Liver (tissue), 9 donors: Measurements from ENCODE around the gene CDKN1A. TPM values are rescaled to one million over a fixed set of nuclear protein-coding genes. Genes with fewer than 3 reads are reported as not detected.

Experiments used
- DNase-seq: peaks from one replicate; pipeline ENCODE4 v3.0.0-alpha.2; 2017; ENCODE audit warnings: low spot score
- H3K27ac ChIP-seq, 2 donors: one replicate each; pipeline ENCODE4 v1.7.0; 2013; ENCODE audit warnings: inconsistent platforms in 2 of 2, low read length in 2 of 2, control low read depth in 1 of 2, low read depth in 1 of 2, mild to moderate bottlenecking in 1 of 2
- H3K27me3 ChIP-seq, 4 donors: one replicate each; pipeline versions ENCODE4 v1.6.1 to v1.7.0; 2013; ENCODE audit warnings: low read length in 3 of 4, inconsistent platforms in 1 of 4, mild to moderate bottlenecking in 1 of 4, moderate library complexity in 1 of 4; ENCODE audit not compliant: control insufficient read depth in 4 of 4, insufficient read depth in 4 of 4
- H3K36me3 ChIP-seq, 4 donors: one replicate each; pipeline versions ENCODE4 v1.6.1 to v1.7.0; 2013; ENCODE audit warnings: low read length in 3 of 4, mild to moderate bottlenecking in 3 of 4, low read depth in 1 of 4, moderate library complexity in 1 of 4; ENCODE audit not compliant: control insufficient read depth in 4 of 4, insufficient read depth in 3 of 4
- H3K4me1 ChIP-seq, 4 donors: one replicate each; pipeline versions ENCODE4 v1.6.1 to v1.7.0; 2013; ENCODE audit warnings: low read length in 3 of 4, mild to moderate bottlenecking in 3 of 4, moderate library complexity in 1 of 4; ENCODE audit not compliant: control insufficient read depth in 4 of 4, insufficient read depth in 4 of 4
- H3K4me3 ChIP-seq, 3 donors: one replicate each; pipeline versions ENCODE4 v1.6.1 to v1.7.0; 2013; ENCODE audit warnings: low read length in 3 of 3, control low read depth in 1 of 3, low read depth in 1 of 3, mild to moderate bottlenecking in 1 of 3
- H3K9ac ChIP-seq, 2 donors: one replicate each; pipeline ENCODE4 v1.7.0; 2013; ENCODE audit warnings: low read length in 2 of 2, mild to moderate bottlenecking in 2 of 2, moderate library complexity in 2 of 2, control low read depth in 1 of 2, low read depth in 1 of 2
- H3K9me3 ChIP-seq, 4 donors: one replicate each; pipeline versions ENCODE4 v1.6.1 to v1.7.0; 2013; ENCODE audit warnings: low read length in 3 of 4; ENCODE audit not compliant: control insufficient read depth in 4 of 4
- EGR1 ChIP-seq, 2 donors: IDR thresholded peaks; 2 replicates each; pipeline ENCODE4 v1.6.1; 2016 to 2018; ENCODE audit warnings: antibody characterized with exemption in 2 of 2, low read depth in 2 of 2
- FOXA2 ChIP-seq: IDR thresholded peaks from 2 replicates; pipeline ENCODE4 v1.6.1; 2016; ENCODE audit warnings: antibody characterized with exemption
- HNF4A ChIP-seq, 2 donors: conservative IDR thresholded peaks; 2 replicates each; pipeline ENCODE4 v1.6.1; 2016; ENCODE audit warnings: antibody characterized with exemption in 2 of 2, mild to moderate bottlenecking in 2 of 2
- HNF4G ChIP-seq: IDR thresholded peaks from 2 replicates; pipeline ENCODE4 v1.6.1; 2016; ENCODE audit warnings: antibody characterized with exemption
- SP1 ChIP-seq: IDR thresholded peaks from 2 replicates; pipeline ENCODE4 v1.6.1; 2018; ENCODE audit warnings: antibody characterized with exemption, mild to moderate bottlenecking
- TAF1 ChIP-seq: conservative IDR thresholded peaks from 2 replicates; pipeline ENCODE4 v1.6.1; 2016; ENCODE audit warnings: antibody characterized with exemption, mild to moderate bottlenecking
- WGBS: extraction: QIAGEN DNeasy Blood & Tissue Kit; methylation state at CpG from one replicate; pipeline ENCODE4 v1.1.7; 2013; 5-methylcytosine and 5-hydroxymethylcytosine counted together
- polyA plus RNA-seq, 2 donors: library from polyadenylated mRNA; stranded (reverse) in 1 of 2; unstranded in 1 of 2; fragments of 200-250 nt in 1 of 2; fragments of >200 nt in 1 of 2; fragmentation: Nextera tagmentation in 1 of 2; extraction: Ambion mirVana in 1 of 2; gene quantifications; one replicate each; pipeline versions ENCODE4 v1.2.1 to v1.2.3, GENCODE V29; 2013 to 2015
- total RNA-seq, 2 donors: library from RNA; depleted of rRNA; stranded (reverse); fragments of >200 nt; gene quantifications; one replicate each; pipeline ENCODE4 v1.2.3, GENCODE V29; 2014
- TF ChIP-seq, protein P1 (sequence below): IDR thresholded peaks from 2 replicates; pipeline ENCODE4 v1.6.1; 2016; ENCODE audit warnings: antibody characterized with exemption, mild to moderate bottlenecking
- TF ChIP-seq, protein P2 (sequence below): fragments of 150-350 bp; IDR thresholded peaks from 2 replicates; pipeline ENCODE4 v1.5.1; 2017; ENCODE audit warnings: improper control_type of control experiment, low read depth, low read length; ENCODE audit not compliant: missing input control
- TF ChIP-seq, protein P3 (sequence below): IDR thresholded peaks from 2 replicates; pipeline ENCODE4 v1.6.1; 2016; ENCODE audit warnings: antibody characterized with exemption
- TF ChIP-seq, protein P4 (sequence below): IDR thresholded peaks from 2 replicates; pipeline ENCODE4 v1.6.1; 2016; ENCODE audit warnings: antibody characterized with exemption
- donor health status: healthy.
- donor health status: healthy.
- donor health status: healthy.
- donor health status: healthy.
- donor health status: healthy.

CDKN1A gene
- total and polyA plus RNA-seq, 4 donors: 3.2 to 41.7 (median 20.5) TPM

DNA sequence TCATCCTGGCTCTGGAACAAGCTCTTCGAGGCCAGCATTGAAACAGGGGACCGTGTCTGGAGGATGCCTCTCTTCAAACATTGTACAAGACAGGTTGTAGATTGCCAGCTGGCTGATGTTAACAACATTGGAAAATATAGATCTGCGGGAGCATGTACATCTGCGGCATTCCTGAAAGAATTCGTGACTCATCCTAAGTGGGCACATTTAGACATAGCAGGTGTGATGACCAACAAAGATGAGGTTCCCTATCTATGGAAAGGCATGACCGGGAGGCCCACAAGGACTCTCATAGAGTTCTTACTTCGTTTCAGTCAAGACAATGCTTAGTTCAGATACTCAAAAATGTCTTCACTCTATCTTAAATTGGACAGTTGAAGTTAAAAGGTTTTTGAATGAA is 3.6 kb upstream of the CDKN1A start:
- DNase-seq: no peak
- H3K4me3 ChIP-seq: no peak overlapping the region
- no peaks in the 10 kb centered on the region for H3K27me3 ChIP-seq
- no peak overlapping the region for H3K9ac ChIP-seq
- no peak overlapping the region for H3K27ac ChIP-seq
- H3K36me3 ChIP-seq: no peaks in the 10 kb centered on the region
- peaks cover 3 to 21% (median 14%) of the 10 kb centered on the region in 4 donors for H3K4me1 ChIP-seq
- 95% methylated on average over 7 of the region's 7 CpGs for WGBS
- TF ChIP-seq HNF4G: no peak
- TF ChIP-seq, protein P1, sequence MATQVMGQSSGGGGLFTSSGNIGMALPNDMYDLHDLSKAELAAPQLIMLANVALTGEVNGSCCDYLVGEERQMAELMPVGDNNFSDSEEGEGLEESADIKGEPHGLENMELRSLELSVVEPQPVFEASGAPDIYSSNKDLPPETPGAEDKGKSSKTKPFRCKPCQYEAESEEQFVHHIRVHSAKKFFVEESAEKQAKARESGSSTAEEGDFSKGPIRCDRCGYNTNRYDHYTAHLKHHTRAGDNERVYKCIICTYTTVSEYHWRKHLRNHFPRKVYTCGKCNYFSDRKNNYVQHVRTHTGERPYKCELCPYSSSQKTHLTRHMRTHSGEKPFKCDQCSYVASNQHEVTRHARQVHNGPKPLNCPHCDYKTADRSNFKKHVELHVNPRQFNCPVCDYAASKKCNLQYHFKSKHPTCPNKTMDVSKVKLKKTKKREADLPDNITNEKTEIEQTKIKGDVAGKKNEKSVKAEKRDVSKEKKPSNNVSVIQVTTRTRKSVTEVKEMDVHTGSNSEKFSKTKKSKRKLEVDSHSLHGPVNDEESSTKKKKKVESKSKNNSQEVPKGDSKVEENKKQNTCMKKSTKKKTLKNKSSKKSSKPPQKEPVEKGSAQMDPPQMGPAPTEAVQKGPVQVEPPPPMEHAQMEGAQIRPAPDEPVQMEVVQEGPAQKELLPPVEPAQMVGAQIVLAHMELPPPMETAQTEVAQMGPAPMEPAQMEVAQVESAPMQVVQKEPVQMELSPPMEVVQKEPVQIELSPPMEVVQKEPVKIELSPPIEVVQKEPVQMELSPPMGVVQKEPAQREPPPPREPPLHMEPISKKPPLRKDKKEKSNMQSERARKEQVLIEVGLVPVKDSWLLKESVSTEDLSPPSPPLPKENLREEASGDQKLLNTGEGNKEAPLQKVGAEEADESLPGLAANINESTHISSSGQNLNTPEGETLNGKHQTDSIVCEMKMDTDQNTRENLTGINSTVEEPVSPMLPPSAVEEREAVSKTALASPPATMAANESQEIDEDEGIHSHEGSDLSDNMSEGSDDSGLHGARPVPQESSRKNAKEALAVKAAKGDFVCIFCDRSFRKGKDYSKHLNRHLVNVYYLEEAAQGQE: no peak
- no peak for TF ChIP-seq EGR1 (IDR thresholded peaks at IDR 0.05; ENCODE audit: low read depth in 2 of 2)
- no peak for TF ChIP-seq SP1
- TF ChIP-seq FOXA2: no peak
- TF ChIP-seq, protein P2, sequence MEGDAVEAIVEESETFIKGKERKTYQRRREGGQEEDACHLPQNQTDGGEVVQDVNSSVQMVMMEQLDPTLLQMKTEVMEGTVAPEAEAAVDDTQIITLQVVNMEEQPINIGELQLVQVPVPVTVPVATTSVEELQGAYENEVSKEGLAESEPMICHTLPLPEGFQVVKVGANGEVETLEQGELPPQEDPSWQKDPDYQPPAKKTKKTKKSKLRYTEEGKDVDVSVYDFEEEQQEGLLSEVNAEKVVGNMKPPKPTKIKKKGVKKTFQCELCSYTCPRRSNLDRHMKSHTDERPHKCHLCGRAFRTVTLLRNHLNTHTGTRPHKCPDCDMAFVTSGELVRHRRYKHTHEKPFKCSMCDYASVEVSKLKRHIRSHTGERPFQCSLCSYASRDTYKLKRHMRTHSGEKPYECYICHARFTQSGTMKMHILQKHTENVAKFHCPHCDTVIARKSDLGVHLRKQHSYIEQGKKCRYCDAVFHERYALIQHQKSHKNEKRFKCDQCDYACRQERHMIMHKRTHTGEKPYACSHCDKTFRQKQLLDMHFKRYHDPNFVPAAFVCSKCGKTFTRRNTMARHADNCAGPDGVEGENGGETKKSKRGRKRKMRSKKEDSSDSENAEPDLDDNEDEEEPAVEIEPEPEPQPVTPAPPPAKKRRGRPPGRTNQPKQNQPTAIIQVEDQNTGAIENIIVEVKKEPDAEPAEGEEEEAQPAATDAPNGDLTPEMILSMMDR: no peak
- TF ChIP-seq TAF1: no peak
- TF ChIP-seq, protein P3, sequence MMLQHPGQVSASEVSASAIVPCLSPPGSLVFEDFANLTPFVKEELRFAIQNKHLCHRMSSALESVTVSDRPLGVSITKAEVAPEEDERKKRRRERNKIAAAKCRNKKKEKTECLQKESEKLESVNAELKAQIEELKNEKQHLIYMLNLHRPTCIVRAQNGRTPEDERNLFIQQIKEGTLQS: no peak
- TF ChIP-seq, protein P4, sequence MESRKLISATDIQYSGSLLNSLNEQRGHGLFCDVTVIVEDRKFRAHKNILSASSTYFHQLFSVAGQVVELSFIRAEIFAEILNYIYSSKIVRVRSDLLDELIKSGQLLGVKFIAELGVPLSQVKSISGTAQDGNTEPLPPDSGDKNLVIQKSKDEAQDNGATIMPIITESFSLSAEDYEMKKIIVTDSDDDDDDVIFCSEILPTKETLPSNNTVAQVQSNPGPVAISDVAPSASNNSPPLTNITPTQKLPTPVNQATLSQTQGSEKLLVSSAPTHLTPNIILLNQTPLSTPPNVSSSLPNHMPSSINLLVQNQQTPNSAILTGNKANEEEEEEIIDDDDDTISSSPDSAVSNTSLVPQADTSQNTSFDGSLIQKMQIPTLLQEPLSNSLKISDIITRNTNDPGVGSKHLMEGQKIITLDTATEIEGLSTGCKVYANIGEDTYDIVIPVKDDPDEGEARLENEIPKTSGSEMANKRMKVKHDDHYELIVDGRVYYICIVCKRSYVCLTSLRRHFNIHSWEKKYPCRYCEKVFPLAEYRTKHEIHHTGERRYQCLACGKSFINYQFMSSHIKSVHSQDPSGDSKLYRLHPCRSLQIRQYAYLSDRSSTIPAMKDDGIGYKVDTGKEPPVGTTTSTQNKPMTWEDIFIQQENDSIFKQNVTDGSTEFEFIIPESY: no peak
- TF ChIP-seq HNF4A (conservative IDR thresholded peaks at IDR 0.05): no peak
- no peaks in the 10 kb centered on the region for H3K9me3 ChIP-seq

DNA sequence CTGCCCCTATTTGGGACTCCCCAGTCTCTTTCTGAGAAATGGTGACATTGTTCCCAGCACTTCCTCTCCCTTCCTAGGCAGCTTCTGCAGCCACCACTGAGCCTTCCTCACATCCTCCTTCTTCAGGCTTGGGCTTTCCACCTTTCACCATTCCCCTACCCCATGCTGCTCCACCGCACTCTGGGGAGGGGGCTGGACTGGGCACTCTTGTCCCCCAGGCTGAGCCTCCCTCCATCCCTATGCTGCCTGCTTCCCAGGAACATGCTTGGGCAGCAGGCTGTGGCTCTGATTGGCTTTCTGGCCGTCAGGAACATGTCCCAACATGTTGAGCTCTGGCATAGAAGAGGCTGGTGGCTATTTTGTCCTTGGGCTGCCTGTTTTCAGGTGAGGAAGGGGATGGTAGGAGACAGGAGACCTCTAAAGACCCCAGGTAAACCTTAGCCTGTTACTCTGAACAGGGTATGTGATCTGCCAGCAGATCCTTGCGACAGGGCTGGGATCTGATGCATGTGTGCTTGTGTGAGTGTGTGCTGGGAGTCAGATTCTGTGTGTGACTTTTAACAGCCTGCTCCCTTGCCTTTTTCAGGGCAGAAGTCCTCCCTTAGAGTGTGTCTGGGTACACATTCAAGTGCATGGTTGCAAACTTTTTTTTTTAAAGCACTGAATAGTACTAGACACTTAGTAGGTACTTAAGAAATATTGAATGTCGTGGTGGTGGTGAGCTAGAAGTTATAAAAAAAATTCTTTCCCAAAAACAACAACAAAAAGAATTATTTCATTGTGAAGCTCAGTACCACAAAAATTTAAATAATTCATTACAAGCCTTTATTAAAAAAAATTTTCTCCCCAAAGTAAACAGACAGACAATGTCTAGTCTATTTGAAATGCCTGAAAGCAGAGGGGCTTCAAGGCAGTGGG is 2.1 kb upstream of the CDKN1A start:
- no peak for DNase-seq
- no peak overlapping the region for H3K4me3 ChIP-seq
- H3K9me3 ChIP-seq: no peaks in the 10 kb centered on the region
- H3K36me3 ChIP-seq: no peaks in the 10 kb centered on the region
- 75% methylated on average over 4 of the region's 4 CpGs for WGBS
- no peaks in the 10 kb centered on the region for H3K27me3 ChIP-seq
- H3K4me1 ChIP-seq: peaks cover 3 to 27% (median 19%) of the 10 kb centered on the region in 4 donors
- no peak overlapping the region for H3K9ac ChIP-seq
- TF ChIP-seq EGR1 (IDR thresholded peaks at IDR 0.05; ENCODE audit: low read depth in 2 of 2): no peak
- no peak for TF ChIP-seq HNF4G
- no peak overlapping the region for H3K27ac ChIP-seq
